GM21825 (cell line): ENCODE measurements around the gene CPT1C.
"Not testable (repeated sequence)": the region's sequence is repeated elsewhere in the genome, so short reads cannot be mapped to it uniquely, and the experiment has no call there.

ENCODE experiments used
- ATAC-seq: cut with Tn5 transposase; IDR thresholded peaks from one replicate; pipeline ENCODE4 v1.9.1; 2021; ENCODE audit warnings: mild to moderate bottlenecking, moderate library complexity; ENCODE audit not compliant: unreplicated experiment

The CPT1C gene

DNA sequence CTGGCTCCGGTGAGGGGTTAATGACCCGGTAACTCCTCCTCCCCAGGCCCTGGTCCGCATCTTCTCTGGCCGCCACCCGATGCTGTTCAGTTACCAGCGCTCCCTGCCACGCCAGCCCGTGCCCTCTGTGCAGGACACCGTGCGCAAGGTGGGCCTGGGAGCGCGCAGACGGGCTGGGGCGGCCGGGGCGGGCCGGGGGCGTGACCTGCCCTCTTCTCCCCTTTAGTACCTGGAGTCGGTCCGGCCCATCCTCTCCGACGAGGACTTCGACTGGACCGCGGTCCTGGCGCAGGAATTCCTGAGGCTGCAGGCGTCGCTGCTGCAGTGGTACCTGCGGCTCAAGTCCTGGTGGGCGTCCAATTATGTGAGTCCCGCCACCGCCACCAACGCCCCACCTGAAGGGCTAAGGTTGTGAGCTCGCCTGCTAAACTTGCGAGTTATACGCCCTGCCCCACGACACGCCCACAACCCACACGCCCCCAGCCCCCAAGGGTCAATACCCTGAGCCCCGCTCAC, 10.4 kb downstream of the CPT1C start:
- no peak for ATAC-seq

DNA sequence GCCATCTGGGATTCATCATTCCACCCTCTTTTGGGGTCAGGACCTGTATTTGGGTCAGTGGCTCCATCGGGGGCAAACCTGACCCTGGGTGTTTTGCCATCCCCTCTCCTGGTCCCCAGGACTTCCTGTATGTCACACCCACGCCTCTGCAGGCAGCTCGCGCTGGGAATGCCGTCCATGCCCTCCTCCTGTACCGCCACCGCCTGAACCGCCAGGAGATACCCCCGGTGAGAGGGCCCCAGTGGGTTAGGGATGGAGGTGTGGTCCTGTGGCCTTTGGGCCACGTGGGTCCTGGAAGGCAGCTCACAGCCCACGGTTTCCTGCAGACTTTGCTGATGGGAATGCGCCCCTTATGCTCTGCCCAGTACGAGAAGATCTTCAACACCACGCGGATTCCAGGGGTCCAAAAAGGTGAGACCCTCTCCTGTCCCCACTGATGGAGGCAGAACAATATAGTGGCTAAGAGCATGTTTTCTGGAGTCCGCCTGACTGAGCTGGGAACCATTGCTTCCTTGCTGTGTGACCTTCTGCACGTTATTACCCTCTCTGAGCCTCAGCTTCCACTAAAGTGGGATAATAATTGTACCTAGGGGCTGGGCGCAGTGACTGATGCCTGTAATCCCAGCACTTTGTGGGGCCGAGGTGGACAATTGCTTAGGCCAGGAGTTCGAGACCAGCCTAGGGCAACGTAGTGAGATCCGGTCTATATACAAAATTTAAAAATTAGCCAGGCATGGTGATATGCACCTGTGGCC, 14.1 kb downstream of the CPT1C start:
- no peak for ATAC-seq

DNA sequence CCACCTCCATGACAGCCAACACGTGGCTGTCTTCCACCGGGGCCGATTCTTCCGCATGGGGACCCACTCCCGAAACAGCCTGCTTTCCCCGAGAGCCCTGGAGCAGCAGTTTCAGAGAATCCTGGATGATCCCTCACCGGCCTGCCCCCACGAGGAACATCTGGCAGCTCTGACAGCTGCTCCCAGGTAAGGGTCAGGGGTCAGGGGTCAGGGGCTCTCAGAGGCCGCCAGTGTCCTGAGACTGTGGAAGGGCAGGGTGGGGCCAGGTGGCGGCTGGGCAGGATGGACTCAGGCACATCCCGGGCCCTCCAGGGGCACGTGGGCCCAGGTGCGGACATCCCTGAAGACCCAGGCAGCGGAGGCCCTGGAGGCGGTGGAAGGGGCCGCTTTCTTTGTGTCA, 15.0 kb downstream of the CPT1C start:
- ATAC-seq = no peak

DNA sequence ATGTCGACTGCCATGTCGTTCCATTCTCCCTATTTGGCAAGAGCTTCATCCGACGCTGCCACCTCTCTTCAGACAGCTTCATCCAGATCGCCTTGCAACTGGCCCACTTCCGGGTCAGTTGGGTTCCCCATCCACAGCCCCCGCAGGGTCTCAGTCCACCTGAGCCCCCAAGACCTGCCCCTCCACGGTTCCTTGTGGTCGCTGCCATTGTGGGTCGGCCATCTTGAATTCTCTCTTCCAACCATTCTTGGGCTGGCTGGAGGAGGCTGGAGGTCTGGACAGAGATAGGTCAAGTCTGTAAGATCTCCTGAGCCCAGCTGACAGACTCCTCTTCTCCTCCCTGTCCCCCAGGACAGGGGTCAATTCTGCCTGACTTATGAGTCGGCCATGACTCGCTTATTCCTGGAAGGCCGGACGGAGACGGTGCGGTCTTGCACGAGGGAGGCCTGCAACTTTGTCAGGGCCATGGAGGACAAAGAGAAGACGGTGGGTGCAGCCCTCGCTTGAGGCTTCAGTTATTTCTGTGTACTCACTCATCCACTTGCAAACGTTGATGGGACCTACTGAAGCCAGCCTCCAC, 19.5 kb downstream of the CPT1C start:
- no peak for ATAC-seq

DNA sequence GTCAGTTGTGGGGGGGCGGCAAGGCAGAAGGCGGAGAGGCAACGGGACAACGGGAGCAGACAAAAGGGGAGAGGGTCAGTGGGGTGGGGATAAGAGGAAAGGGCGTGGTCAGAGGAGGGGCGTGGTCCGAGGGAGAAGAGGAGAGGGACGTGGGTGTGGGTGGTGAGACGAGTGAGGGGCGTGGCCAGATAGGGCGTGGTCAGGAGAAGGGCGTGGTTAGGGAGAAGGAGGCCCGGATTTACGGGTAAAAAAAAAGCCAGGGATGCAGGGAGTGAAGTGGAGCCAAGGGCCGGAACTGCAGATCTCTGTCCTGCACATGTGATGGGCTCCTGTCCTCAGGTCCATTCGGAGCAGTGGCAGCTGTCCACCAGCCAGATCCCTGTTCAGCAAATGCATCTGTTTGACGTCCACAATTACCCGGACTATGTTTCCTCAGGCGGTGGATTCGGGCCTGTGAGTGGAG, 21.5 kb downstream of the CPT1C start:
- ATAC-seq = no peak

DNA sequence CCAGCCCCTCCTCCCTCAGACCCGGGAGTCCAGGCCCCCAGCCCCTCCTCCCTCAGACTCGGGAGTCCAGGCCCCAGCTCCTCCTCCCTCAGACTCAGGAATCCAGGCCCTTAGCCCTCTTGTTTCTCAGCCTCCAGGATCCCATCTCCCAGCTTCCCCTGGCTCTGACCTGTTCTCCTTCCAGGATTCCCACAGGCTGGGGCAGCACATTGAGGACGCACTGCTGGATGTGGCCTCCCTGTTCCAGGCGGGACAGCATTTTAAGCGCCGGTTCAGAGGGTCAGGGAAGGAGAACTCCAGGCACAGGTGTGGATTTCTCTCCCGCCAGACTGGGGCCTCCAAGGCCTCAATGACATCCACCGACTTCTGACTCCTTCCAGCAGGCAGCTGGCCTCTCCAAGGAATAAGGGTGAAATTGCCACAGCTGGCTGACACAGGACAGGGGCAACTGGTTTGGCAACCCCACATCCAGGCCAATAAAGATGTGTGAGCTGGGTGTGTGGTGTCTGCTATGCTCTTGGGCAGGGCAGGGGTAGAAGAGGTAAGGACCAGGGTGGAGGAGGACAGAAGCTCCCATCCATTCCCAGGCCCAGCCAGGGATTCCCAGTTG, 22.4 kb downstream of the CPT1C start:
- ATAC-seq = no peak

DNA sequence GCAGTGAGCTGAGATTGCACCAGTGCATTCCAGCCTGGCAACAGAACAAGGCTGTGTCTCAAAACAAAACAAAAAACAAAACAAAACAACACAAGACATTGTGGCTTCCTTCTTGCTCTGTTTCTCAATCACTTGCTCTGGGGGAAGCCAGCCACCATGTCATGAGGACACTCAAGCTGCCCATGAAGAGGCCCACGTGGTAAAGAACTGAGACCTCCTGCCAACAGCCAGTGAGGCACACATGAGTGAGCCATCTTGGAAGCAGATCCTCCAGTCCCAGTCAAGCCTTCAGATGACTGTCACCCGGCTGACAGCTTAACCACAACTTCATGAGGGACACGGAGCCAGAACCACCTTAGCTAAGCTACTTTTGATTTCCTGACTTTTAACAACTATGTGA, 25.2 kb downstream of the CPT1C start:
- no peak for ATAC-seq

DNA sequence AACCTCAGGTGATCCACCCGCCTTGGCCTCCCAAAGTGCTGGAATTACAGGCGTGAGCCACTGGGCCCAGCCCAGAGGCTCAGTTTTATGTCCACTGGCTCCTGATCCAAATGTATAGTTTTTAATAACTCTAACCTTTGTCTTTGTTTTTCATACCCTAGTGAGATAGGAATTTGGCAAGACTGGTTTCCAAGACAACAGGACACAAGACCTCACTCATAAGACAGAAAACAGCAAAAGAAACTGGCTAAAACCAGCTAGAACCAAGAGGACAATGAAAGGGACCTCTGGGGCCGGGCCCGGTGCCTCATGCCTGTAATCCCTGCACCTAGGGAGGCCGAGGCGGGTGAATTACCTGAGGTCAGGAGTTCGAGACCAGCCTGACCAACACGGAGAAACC, 27.6 kb downstream of the CPT1C start:
- ATAC-seq = no peak

DNA sequence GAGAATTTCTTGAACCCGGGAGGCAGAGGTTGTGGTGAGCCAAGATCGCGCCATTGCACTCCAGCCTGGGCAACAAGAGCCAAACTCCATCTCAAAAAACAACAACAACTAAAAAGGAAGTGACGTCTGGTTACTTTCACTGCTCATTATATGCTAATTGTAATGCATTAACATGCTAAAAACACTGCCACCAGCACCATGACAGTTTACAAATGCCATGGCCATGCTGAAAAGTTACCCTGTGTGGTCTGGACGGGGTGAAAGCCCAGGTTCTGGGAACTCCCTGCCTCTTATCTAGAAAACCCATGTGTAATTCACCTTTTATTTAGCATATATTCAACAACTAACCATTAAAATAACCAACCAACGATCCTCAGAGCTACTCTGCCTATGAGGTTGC, 28.1 kb downstream of the CPT1C start:
- no peak for ATAC-seq

DNA sequence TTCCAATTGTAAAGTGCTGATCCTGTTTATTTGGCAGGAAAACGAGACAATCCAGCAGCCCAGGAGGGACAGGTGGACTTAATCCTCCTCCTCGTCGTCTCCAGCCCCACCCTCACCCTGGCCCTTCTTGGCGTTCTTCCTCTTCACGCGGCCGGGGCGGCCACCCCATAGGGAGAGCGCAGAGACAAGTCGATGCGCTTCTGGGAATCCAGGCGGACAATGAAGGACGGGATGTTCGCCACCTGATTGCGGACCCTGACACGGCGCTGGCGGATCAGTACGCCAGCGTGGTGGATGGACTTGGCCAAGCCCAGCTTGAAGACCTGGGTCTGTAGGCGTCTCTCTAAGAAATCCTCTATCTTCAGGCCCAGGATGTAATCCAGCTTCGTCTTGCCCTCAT, 28.5 kb downstream of the CPT1C start:
- not testable (repeated sequence) for ATAC-seq

DNA sequence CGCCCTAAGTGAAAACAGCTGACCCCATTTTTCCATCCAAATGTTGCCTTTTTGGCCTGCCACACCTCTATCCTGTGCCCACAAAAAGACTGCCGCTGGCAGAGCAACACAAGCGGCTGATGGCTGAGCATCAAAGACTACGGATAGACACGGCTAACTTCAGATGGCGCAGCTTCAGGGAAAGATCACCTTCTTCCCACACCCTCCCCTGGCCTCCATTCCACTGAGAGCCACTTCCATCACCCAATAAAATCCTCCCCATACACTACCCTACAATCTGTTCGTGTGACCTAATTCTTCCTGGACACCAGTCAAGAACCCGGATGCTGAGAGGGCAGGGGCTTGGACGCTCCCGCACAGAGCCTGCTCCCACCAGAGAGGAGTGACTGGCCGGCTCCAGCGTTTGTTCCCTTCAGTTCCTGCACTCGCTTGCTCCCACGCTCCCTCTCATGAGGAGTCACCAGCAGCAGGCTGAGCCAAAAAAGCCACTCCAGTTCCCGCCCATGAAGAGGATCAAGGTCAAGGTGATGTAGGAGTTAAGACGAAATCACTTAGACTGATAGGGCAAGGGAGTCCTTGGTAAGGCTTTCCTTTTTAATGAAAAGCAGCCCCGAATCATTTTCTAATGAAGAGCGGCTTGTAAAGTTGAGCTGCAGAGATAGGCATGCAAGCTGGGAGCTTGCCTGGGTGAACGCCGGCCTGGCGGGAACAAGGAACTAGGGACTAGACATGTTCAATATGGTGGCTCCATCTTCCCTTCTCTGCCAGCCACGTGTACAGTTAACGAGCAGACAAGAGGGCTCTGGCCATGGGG, 36.5 kb downstream of the CPT1C start:
- ATAC-seq = no peak

DNA sequence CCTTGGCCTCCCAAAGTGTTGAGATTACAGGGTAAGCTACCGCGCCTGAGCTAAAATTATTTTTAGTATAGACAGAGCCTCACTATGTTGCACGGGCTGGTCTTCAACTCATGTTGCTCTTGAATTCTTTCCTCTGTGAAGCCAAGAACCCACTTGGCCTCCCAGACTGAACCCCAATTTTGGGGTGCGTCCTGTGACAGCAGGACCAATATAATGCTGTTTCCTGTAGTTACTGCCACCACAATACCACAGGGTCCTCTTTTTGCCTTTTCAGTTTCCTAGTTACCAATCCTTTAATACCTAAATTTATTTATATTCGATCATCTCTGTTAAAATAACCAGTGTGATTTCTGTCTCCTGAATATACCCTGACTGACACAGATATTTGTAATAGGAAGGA, 39.2 kb downstream of the CPT1C start:
- no peak for ATAC-seq

DNA sequence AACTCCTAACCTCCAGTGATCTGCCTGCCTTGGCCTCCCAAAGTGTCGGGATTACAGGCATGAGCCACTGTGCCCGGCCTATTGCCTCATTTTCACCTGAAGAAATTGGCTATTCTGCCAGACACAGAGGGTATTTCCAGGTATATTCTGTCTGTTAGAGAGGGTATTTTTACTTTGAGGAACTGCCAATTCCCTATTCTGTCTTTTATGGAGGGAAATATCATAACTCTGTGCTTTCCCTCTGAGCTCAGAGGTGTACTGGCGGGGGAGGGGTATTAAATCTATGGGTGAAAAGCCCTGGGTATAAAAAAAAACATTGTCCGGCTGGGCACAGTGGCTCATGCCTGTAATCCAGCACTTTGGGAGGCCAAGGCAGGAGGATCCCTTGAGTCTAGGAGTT, 47.4 kb downstream of the CPT1C start:
- ATAC-seq = no peak

DNA sequence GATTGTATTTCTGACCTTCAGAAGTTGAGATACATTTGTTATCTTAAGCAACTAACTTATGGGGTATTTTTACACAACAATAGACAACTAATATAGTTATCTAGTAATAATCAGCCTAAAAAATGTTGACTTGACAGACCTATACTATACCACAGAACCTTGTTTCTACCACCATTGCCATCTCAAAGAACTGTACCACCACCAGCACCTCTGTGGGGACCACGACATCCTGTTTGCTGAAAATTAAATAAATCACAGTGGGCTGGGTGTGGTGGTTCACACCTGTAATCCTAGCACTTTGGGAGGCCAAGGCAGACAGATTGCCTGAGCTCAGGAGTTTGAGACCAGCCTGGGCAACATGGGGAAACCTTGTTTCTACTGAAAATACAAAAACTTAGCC, 48.2 kb downstream of the CPT1C start:
- no peak for ATAC-seq

DNA sequence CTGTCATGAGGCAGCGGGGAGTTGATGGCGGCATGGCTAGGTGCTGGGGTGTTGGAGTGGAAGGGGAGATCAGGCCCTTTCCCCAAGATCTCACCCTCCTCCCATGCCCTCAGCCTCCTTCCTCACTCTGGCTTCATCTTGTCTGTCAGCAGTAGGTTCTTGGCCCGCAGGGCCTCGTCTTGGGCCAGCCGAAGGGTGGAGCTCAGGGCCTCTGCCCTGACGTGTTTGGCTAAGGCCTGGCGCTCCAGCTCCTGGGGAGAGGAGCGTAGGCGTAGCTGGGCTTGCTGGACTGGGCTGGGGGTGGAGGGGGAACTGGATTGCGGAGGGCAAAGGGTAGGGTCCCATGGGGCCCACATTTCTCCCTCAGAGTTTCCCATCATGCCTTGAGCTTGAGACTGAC, 49.0 kb downstream of the CPT1C start:
- no peak for ATAC-seq

DNA sequence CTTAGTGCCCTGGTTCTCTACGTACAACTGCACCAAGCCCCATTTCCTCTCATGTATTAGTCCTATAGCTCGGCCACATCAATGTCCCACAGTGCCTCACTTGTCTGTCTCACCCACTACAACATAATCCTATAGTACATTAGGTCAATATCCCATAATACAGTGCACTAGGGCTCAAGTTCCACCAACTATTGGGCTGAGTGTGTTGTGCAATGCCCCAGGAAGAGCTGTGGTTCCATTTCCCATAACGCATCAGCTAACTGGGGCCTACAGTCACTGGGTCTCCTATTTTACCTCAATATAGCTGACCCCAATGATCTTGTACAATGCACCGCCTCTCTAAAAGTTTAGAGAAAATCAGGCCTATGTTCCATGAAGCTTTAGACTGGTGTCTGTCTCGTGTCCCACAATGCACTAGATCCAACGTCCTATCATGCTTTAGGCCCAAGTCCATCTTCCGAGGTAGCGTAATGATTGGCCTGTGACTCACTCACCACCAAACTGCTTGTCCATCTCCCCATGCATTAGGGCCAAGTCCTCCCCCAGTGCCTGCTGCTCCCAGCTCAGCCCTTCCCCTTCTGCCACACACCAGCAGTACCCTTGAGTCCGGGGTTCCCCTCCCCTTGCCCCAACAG, 50.4 kb downstream of the CPT1C start:
- no peak for ATAC-seq

DNA sequence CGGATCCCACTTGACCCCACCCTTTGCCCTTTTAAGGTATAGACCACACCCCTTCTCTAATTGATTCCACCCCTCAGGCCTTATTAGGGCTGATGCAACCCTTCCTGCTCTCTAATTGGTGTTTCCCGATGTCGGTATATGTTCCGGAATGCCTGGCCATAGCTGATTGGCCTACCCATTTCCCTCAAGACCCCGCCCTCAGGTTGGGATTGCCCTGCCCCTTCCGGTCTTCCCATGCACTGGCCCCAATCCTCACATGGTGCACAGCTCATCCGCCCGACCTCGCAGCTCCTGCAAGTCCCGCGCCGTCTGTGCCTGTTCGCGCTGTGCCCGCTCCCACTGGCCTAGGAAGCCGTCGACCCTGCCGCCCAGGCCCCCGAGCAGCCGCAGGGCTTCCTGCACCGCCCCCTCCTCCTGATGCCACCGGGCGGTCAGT, 54.0 kb downstream of the CPT1C start:
- ATAC-seq = no peak

DNA sequence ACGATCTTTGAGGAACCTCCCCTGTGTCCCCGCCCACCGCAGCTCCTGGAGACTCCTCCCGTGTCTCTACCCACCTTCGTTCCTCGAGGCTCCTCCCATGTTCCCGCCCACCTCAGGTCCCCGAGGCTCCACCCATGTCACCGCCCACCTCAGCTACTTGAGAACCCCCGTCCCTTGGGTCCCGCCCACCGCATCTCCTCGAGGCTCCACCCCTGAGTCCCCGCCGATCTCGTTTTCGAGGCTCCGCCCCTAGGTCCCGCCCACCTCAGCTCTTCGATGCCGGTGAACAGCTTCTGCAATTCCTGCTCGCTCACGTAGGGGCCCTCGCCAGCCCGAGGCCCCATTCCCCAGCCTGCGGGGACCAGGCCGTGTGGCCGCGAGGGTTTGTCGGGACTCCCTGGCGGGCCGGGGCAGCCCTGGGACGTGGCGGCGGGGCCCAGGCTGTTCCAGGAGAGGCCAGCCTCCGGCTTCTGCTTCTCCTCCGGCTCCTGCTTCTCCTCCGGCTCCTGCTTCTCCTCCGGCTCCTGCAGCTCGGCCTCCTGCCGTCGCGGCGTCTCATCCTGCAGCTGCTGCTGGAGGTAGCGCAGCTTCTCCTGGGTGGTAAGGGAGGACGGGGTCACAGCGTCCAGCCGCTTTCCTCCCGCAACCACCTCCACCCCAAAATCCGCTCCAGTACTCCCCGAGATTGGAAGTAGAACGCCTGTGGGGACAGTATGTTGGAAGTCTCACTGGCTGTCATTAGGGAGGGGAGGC, 55.5 kb downstream of the CPT1C start:
- ATAC-seq = no peak

DNA sequence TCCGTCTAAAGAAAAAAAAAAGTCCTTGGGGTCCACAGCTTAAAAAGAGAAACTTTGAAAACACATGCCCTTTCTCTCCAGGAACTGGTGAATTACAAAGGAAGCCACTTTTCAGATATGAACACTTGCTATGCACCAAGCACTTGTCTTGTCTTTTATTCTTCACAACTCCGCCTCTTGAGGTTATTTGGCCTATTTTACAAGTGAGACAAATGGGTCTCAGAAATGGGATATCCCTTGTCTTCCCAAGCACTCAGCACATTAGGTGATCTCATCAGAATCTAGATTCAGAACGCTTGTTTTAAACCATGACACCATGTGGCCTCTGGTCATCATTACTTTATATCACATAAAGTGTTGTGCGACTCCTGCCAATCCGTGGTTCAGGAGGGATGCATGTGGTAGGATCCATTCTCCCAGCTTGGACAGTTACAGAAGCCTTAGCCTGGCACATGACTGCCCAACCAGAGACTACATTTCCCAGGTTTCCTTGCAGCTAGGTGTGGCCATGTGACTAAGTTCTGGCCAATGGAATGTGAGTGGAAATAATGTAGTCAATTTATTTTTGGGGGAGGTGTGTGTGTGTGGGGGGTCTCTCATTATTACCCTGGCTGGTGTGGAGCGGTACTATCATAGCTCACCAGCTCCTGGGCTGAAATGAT, 58.3 kb downstream of the CPT1C start:
- no peak for ATAC-seq

DNA sequence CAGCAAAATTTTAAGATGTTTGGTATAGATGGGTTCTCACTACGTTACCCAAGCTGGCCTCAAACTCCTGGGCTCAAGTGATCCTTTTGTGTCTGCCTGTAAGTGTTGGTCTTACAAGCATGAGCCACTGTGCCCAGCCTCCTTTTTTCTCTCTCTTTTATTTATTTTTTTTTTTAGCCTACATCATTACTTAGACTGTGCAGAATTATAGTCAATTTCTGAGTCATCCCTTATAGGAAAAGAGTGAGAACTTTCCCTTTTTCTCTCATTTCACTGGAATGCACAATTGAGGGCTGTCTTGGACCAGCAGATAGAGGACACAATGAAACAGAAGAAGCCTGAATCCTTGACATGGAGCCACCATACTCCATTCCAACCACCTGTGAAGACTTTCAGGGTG, 58.9 kb downstream of the CPT1C start:
- no peak for ATAC-seq
